GM18520 (cell line): ENCODE data around the gene HIPK4.
"Not testable (repeated sequence)": the region's sequence is repeated elsewhere in the genome, so short reads cannot be mapped to it uniquely, and the experiment has no call there.

Source experiments
- ATAC-seq: cut with Tn5 transposase; IDR thresholded peaks from one replicate; pipeline ENCODE4 v1.9.1; 2021; ENCODE audit not compliant: unreplicated experiment

The HIPK4 gene

DNA sequence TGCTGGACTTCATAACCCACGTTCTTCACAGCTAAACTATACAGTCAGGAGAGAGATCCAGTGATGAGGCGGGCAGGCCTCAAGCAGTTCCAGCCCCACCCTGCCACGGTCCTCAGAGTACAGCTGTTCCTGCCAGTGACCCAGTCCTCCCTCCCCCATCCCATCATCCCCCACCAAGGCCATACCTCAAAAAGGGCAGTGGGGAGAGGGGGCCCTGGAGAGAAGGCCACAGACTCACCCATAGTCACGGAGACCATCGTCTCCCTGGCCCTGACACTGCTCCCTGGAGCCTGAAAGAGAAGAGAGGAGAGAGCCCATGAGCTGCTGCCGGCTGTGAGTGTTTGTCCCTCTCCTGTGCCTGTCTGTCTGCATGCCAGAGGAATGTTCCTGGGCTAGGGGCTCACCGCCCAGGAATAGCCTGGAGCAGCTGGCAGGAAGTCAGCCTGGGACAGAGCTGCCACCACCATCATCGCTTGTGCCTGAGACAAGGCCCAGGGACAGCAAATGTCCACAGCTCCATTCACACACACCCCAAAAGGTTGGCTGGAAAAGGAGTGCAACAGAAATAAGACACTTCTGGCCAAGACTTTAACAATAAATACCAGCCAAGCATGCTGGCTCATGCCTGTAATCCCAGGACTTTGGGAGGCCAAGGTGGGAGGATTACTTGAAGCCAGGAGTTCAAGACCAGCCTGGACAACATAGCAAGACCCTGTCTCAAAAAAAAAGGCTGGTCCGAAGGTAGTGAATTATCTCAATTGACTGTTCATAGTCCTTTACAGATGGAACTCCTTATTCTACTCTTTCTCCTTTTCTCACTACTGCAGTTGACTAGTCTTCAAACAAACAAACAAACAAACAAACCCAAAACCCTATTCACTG lies 48.1 kb downstream of the HIPK4 start:
- no peak for ATAC-seq

DNA sequence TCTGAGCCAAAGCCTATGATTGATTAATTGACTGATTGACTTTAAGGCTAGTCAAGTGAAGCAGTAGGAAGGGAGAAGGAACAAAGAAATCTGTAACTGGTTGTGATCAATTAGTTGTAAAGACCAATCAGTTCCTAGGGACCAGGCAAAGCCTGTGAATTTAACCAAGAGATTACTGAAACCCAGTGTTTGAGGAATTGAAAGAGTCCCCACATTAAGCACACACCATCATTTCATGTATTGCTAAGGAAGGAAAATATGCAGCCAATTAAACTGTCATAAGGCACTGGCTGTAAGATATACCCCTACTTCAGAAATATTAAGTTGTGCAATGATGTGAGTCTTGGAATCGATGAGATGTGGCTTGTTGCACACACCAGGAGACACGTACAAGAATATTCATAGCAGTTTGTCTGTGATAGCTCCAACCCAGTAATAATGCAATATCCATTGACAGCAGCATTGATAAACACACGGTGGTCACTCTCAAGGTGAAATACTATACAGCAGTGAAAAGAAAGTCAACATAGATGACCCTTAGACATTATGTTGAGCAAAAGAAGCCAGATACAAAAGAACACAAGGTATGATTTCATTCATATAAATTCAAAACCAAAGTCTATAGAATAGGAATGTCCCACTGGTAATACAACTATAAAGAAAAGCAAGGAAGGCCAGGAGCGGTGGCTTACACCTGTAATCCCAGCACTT lies 50.8 kb downstream of the HIPK4 start:
- no peak for ATAC-seq

DNA sequence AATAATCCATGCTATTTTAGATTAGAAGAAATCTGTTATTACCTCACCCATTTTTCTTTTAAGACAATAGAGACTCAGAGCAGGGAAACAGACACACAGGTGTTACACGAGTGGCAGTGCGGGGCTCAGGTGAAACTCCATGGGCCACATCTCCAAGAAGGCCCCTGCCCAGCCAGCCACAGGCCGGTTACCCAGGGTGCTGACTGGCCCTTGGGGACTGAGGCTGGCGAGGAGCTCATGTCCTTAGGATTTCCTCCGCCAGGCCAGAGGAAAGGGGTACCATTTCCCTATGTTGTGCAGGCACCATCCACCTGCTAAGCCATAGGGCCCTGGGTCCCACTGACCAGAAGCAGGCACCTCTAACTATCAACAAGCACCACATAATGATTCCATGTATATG lies 52.4 kb downstream of the HIPK4 start:
- ATAC-seq: no peak

GRCh38 chr19:40337107-40337506 lies 52.9 kb downstream of the HIPK4 start:
- no peak for ATAC-seq

GRCh38 chr19:40336601-40336900 lies 53.4 kb downstream of the HIPK4 start:
- no peak for ATAC-seq

- no peak for ATAC-seq
These were observed 54.0 kb downstream of the HIPK4 start for GRCh38 chr19:40335855-40336600.

DNA sequence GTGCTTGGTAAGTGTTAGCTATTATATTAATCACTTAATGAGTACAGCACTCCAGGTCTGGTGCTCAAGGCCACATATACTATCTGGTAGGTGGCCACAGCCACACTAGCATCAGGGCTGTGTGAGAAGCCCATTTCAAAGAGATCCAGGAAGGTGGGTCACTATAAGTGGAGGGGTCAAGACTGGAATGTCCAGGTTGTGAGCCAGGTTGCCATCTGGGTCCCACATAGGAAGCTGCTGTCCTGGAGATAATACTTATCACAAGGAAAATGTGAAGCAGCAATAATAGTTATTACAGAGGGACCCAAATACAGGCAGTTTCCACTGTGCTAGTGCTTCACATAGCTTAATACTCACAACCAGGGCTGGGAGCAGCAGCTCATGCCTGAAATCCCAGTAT lies 54.9 kb downstream of the HIPK4 start:
- ATAC-seq: no peak

- ATAC-seq: not testable (repeated sequence)
These were observed 56.9 kb downstream of the HIPK4 start for GRCh38 chr19:40333083-40333482.

DNA sequence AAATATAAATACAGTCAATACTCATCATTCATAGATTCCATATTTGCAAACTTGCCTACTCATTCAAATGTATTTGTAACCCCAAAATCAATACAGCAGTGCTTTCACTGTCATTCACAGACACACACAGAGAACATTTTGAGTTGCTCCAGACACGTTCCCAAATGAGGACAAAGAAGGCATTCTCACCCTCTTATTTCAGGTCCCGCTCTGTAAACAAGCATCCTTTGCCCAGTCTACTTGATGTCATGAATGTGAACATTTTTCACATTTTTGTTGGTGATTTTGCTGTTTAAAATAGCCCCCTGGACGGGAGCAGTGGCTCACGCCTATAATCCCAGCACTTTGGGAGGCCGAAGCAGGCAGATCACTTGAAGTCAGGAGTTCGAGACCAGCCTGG lies 57.3 kb downstream of the HIPK4 start:
- ATAC-seq: no peak

DNA sequence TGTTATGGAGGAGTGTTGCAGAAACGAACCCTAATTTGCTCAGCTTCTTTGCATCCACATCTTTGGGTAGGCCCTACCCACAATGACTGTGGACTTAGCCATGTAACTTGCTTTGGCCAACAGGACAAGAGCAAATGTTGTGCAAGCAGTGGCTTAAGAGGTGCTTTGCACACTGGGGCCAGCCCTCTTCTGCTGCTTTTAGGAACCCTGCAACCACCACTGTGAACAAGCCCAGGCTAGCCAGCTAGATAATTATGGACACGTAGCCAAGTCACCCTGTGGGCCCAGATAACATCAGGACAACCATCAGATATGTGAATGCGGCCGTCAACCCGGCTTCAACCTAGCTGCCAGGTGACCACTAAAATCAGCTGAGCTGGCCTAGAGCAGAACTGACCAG lies 58.9 kb downstream of the HIPK4 start:
- no peak for ATAC-seq
